Fibroblast of pulmonary artery (primary cell): ENCODE measurements around the gene UAP1L1.

Experiments used
- DNase-seq: peaks from one replicate; pipeline ENCODE4 v3.0.0-alpha.2; 2010; ENCODE audit warnings: low read depth
- H3K4me3 ChIP-seq: replicated peaks from 2 replicates; pipeline ENCODE4 v1.5.1; 2011; ENCODE audit warnings: low read depth, mild to moderate bottlenecking, control low read depth, low read length, moderate library complexity
- TF ChIP-seq, protein P1 (sequence below): IDR thresholded peaks from 2 replicates; pipeline ENCODE4 v1.5.1; 2011; ENCODE audit warnings: mild to moderate bottlenecking, control low read depth, low read length, inconsistent platforms; ENCODE audit errors: missing control alignments

Gene UAP1L1

DNA sequence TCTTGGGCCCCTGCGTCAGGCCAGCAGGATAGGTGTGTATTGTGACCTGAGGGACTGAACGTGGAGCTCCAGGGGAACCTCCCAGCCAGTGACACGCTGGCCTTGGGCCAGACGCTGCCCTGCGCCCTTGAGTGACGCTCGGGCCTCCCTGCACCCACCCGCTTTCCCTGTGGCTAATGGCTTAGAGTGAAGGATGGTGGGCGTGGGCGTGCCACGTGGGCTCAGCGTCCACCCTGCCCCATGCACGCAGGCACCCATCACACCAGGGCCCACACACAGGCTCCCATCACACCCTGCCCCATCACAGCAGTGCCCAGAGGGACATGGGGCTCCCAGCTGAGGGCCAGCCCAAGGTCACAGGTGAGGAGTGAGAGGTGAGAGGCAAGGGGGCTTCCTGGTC is 40.3 kb upstream of the UAP1L1 start:
- no peak overlapping the region for H3K4me3 ChIP-seq
- no peak for DNase-seq
- TF ChIP-seq, protein P1, sequence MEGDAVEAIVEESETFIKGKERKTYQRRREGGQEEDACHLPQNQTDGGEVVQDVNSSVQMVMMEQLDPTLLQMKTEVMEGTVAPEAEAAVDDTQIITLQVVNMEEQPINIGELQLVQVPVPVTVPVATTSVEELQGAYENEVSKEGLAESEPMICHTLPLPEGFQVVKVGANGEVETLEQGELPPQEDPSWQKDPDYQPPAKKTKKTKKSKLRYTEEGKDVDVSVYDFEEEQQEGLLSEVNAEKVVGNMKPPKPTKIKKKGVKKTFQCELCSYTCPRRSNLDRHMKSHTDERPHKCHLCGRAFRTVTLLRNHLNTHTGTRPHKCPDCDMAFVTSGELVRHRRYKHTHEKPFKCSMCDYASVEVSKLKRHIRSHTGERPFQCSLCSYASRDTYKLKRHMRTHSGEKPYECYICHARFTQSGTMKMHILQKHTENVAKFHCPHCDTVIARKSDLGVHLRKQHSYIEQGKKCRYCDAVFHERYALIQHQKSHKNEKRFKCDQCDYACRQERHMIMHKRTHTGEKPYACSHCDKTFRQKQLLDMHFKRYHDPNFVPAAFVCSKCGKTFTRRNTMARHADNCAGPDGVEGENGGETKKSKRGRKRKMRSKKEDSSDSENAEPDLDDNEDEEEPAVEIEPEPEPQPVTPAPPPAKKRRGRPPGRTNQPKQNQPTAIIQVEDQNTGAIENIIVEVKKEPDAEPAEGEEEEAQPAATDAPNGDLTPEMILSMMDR, result no peak

DNA sequence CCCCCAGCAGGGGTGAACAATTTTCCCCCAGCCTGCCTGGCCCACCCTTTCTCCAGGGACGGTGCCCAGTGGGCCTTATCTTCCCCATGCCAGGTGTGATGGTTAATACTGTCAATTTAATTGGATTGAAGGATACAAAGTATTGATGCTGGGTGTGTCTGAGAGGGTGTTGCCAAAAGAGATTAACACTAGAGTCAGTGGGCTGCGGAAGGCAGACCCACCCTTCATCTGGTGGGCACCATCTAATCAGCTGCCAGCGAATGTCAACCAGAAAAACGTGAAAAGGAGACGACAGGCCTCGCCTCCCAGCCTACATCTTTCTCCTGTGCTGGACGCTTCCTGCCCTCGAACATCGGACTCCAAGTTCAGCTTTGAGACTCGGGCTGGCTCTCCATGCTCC is 39.8 kb upstream of the UAP1L1 start:
- TF ChIP-seq, protein P1, result no peak
- DNase-seq, result no peak
- H3K4me3 ChIP-seq, result no peak overlapping the region

DNA sequence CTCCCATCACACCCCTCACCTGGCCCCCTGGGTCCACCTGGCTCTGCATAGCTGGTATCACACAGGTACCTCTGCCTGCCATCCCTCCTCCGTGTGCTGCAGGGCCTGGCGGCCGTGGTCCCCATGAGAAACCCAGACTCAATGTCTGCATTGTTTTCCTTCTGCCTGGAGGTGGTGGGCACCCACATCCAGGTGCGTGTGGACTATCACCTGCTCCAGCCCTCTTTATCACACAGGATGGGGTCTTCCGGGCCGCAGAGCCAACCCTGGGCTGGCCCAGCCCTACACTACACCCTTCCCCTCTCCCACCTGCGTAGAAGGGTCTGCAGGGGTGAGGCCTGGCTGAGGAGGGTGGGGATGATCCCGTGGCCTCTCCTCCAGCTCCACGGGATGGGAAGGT is 38.4 kb upstream of the UAP1L1 start:
- TF ChIP-seq, protein P1, result no peak
- no peak overlapping the region for H3K4me3 ChIP-seq
- DNase-seq, result no peak

DNA sequence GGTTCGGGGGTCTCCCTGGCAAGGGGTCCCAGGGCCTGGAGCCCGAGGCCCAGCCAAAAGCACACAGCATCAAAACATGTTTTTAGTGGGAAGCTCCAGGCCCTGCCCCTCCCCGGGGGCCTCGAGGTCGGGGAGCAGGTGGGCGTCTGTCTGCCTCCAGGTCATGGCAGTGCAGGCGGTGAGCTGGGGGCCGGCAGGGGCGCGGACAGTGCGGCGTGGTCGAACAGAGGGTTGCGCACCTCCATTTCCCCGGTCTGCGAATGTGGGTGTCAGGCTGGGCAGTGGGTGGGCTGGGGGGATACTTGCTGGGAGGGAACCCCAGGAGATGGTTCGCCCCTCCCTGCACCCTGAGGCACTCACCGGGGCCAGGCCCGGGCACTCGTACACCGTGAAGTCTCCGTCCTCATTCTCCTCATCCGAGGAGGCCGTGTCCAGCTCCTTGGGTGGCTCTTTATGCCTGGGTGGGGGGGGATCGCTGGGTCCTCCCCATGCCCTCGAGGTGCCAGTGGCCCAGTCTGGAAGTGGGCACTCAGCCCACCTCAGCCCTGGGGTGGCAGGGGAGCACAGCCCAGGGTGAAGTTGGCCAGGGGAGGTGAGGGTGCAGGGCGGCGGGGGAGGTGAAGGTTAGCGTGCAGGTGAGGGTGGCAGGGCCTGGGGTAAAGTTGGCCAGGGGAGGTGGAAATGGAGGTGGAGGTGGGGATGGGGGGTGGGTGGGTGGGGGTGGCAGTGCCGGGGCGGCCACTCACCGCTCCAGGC is 37.5 kb upstream of the UAP1L1 start:
- DNase-seq, result no peak
- TF ChIP-seq, protein P1, result no peak
- no peak overlapping the region for H3K4me3 ChIP-seq

DNA sequence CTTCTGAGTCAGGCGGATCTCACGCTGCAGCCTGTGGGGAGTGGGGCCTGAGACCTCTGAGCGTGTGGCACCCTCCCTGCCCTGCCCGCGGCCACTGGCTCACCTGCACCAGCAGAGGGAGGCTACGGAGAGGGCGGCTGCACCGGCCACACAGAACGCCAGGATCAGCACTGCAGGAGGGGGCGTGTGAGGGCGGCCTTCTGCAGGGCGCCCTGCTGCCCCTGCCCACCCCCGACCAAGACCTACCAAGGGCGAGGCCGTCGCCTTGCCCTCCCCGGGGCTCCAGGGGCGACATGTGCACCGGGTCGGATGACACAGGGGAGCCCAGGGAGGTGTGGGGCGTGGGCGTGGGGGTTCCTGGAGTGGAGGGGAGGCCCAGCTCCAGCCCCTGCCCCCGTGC is 36.7 kb upstream of the UAP1L1 start:
- TF ChIP-seq, protein P1, result no peak
- H3K4me3 ChIP-seq, result no peak overlapping the region
- no peak for DNase-seq

DNA sequence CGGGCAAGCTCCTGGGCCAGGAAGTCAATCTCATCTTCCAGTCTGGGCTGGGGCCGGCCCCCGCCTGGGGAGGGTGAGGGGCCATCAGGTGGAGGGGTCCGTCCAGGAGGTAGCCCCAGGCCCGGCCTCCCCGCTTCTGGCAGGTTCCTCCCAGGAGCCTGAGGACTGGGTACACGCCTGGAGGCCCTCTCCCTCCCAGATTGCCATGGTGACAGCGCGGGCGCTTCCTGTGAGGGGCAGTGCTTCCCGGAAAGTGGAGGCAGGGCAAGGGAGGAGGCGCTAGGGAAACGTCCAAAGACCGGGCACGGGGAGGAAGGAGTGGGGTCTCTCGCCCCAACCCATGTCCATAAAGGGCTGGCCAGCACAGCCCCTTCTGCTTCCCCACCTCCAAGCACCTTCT is 36.2 kb upstream of the UAP1L1 start:
- no peak overlapping the region for H3K4me3 ChIP-seq
- TF ChIP-seq, protein P1, result no peak
- DNase-seq, result no peak
